ENCODE results near the gene C5orf58.

The C5orf58 gene

GRCh38 chr5:170292179-170293104, 59.7 kb downstream of the C5orf58 start:
- no peak for ATAC-seq
- TF ChIP-seq ZNF70 (CRISPR knock-in tag; IDR thresholded peaks at IDR 0.05) (no peak), RARB (CRISPR knock-in tag; IDR thresholded peaks at IDR 0.05) (no peak), PPARA (CRISPR knock-in tag; IDR thresholded peaks at IDR 0.05; ENCODE audit: borderline replicate concordance) (no peak), CSDC2 (CRISPR knock-in tag; IDR thresholded peaks at IDR 0.05) (no peak), ZNF8 (CRISPR knock-in tag; IDR thresholded peaks at IDR 0.05) (no peak), TSHZ2 (CRISPR knock-in tag; IDR thresholded peaks at IDR 0.05) (no peak), ZNF565 (CRISPR knock-in tag; conservative IDR thresholded peaks at IDR 0.05; ENCODE audit: low read depth) (no peak), SNAI2 (CRISPR knock-in tag; IDR thresholded peaks at IDR 0.05) (no peak), CSRNP3 (CRISPR knock-in tag; IDR thresholded peaks at IDR 0.05) (no peak), OSR1 (CRISPR knock-in tag; IDR thresholded peaks at IDR 0.05) (no peak), PATZ1 (CRISPR knock-in tag; IDR thresholded peaks at IDR 0.05; ENCODE audit: borderline replicate concordance) (no peak), ZFP30 (CRISPR knock-in tag; IDR thresholded peaks at IDR 0.05) (no peak), TCF4 (CRISPR knock-in tag; IDR thresholded peaks at IDR 0.05; ENCODE audit: borderline replicate concordance) (no peak), TOX (CRISPR knock-in tag; IDR thresholded peaks at IDR 0.05; ENCODE audit: borderline replicate concordance) (no peak), ZFP3 (CRISPR knock-in tag; IDR thresholded peaks at IDR 0.05) (no peak), CREB5 (CRISPR knock-in tag; IDR thresholded peaks at IDR 0.05; ENCODE audit: low read depth) (no peak), POU6F1 (CRISPR knock-in tag; IDR thresholded peaks at IDR 0.05; ENCODE audit: borderline replicate concordance, low read depth) (no peak), ARNTL (CRISPR knock-in tag; IDR thresholded peaks at IDR 0.05; ENCODE audit: borderline replicate concordance, low read depth) (no peak), ESRRG (CRISPR knock-in tag; IDR thresholded peaks at IDR 0.05) (no peak)

GRCh38 chr5:170293273-170293672, 60.5 kb downstream of the C5orf58 start:
- no peak for ATAC-seq
- TF ChIP-seq ZC3H10 (CRISPR knock-in tag; IDR thresholded peaks at IDR 0.05) = no peak
- no peak for TF ChIP-seq ZNF8 (CRISPR knock-in tag; IDR thresholded peaks at IDR 0.05)
- no peak for TF ChIP-seq CREB5 (CRISPR knock-in tag; IDR thresholded peaks at IDR 0.05; ENCODE audit: low read depth)
- TF ChIP-seq GLIS3 (CRISPR knock-in tag; IDR thresholded peaks at IDR 0.05) = no peak
- TF ChIP-seq PATZ1 (CRISPR knock-in tag; IDR thresholded peaks at IDR 0.05; ENCODE audit: borderline replicate concordance) = no peak
- TF ChIP-seq ARNTL (CRISPR knock-in tag; IDR thresholded peaks at IDR 0.05; ENCODE audit: borderline replicate concordance, low read depth) = no peak
